Mucosa of rectum (tissue), 2 donors: ENCODE results near the gene IRF4.

Experiments used
- H3K27ac ChIP-seq, 2 donors: one replicate each; pipeline ENCODE4 v1.7.0; 2013; ENCODE audit warnings: inconsistent platforms in 2 of 2, low read depth in 2 of 2, low read length in 2 of 2
- H3K27me3 ChIP-seq, 2 donors: one replicate each; pipeline ENCODE4 v1.7.0; 2013; ENCODE audit warnings: low read length in 2 of 2; ENCODE audit not compliant: control insufficient read depth in 2 of 2, insufficient read depth in 2 of 2
- H3K36me3 ChIP-seq, 2 donors: one replicate each; pipeline ENCODE4 v1.7.0; 2013; ENCODE audit warnings: low read length in 2 of 2; ENCODE audit not compliant: control insufficient read depth in 2 of 2, insufficient read depth in 2 of 2
- H3K4me1 ChIP-seq, 2 donors: one replicate each; pipeline ENCODE4 v1.7.0; 2013; ENCODE audit warnings: low read length in 2 of 2, mild to moderate bottlenecking in 1 of 2; ENCODE audit not compliant: control insufficient read depth in 2 of 2, insufficient read depth in 2 of 2
- H3K4me3 ChIP-seq, 2 donors: one replicate each; pipeline ENCODE4 v1.7.0; 2013; ENCODE audit warnings: low read length in 2 of 2
- H3K9ac ChIP-seq, 2 donors: one replicate each; pipeline ENCODE4 v1.7.0; 2013; ENCODE audit warnings: low read length in 2 of 2, low read depth in 1 of 2, mild to moderate bottlenecking in 1 of 2
- H3K9me3 ChIP-seq, 2 donors: one replicate each; pipeline ENCODE4 v1.7.0; 2013; ENCODE audit warnings: low read length in 2 of 2; ENCODE audit not compliant: control insufficient read depth in 2 of 2
- donor health status: healthy.
- donor health status: Normal muscosa, but diverticular disease.

The IRF4 gene

GRCh38 chr6:408148-408547 is 16.6 kb downstream of the IRF4 start:
- Histone ChIP-seq H3K27ac (no peak overlapping the region), H3K4me1 (peaks cover 3 to 7% of the 10 kb centered on the region in 2 donors), H3K9me3 (no peaks in the 10 kb centered on the region), H3K4me3 (no peak overlapping the region), H3K9ac (no peak overlapping the region), H3K27me3 (no peaks in the 10 kb centered on the region), H3K36me3 (no peaks in the 10 kb centered on the region)

GRCh38 chr6:408599-409102 is 17.1 kb downstream of the IRF4 start:
- Histone ChIP-seq H3K4me1 (peaks cover under 1 to 4% of the 10 kb centered on the region in 2 donors), H3K27ac (no peak overlapping the region), H3K4me3 (no peak overlapping the region), H3K9me3 (no peaks in the 10 kb centered on the region), H3K27me3 (no peaks in the 10 kb centered on the region), H3K36me3 (no peaks in the 10 kb centered on the region), H3K9ac (no peak overlapping the region)

- Histone ChIP-seq H3K4me1 (no peaks in the 10 kb centered on the region), H3K27ac (no peak overlapping the region), H3K36me3 (no peaks in the 10 kb centered on the region), H3K9me3 (peaks cover 0 to 5% of the 10 kb centered on the region in 2 donors), H3K27me3 (no peaks in the 10 kb centered on the region), H3K9ac (no peak overlapping the region), H3K4me3 (no peak overlapping the region)
These were observed 17.9 kb downstream of the IRF4 start for GRCh38 chr6:409370-409972.

- no peak overlapping the region for H3K27ac ChIP-seq
- peaks cover 0 to 6% of the 10 kb centered on the region in 2 donors for H3K9me3 ChIP-seq
- no peak overlapping the region for H3K9ac ChIP-seq
- H3K36me3 ChIP-seq, result no peaks in the 10 kb centered on the region
- no peaks in the 10 kb centered on the region for H3K27me3 ChIP-seq
- no peak overlapping the region for H3K4me3 ChIP-seq
- H3K4me1 ChIP-seq, result no peaks in the 10 kb centered on the region
These were observed 19.2 kb downstream of the IRF4 start for GRCh38 chr6:410555-411395.

GRCh38 chr6:411402-412145 is 20.0 kb downstream of the IRF4 start:
- H3K9ac ChIP-seq, result no peak overlapping the region
- peaks cover 0 to 6% of the 10 kb centered on the region in 2 donors for H3K9me3 ChIP-seq
- no peaks in the 10 kb centered on the region for H3K36me3 ChIP-seq
- H3K27me3 ChIP-seq, result no peaks in the 10 kb centered on the region
- H3K4me1 ChIP-seq, result no peaks in the 10 kb centered on the region
- H3K4me3 ChIP-seq, result no peak overlapping the region
- H3K27ac ChIP-seq, result no peak overlapping the region

GRCh38 chr6:412146-412886 is 20.8 kb downstream of the IRF4 start:
- no peaks in the 10 kb centered on the region for H3K27me3 ChIP-seq
- peaks cover 0 to 6% of the 10 kb centered on the region in 2 donors for H3K9me3 ChIP-seq
- H3K4me1 ChIP-seq, result no peaks in the 10 kb centered on the region
- no peak overlapping the region for H3K27ac ChIP-seq
- no peaks in the 10 kb centered on the region for H3K36me3 ChIP-seq
- no peak overlapping the region for H3K4me3 ChIP-seq
- no peak overlapping the region for H3K9ac ChIP-seq

- Histone ChIP-seq H3K4me3 (no peak overlapping the region), H3K27me3 (no peaks in the 10 kb centered on the region), H3K27ac (no peak overlapping the region), H3K9ac (no peak overlapping the region), H3K9me3 (peaks cover 0 to 6% of the 10 kb centered on the region in 2 donors), H3K4me1 (no peaks in the 10 kb centered on the region), H3K36me3 (no peaks in the 10 kb centered on the region)
These were observed 22.9 kb downstream of the IRF4 start for GRCh38 chr6:414447-414846.

GRCh38 chr6:415087-415486 is 23.5 kb downstream of the IRF4 start:
- Histone ChIP-seq H3K9me3 (peaks cover 0 to 6% of the 10 kb centered on the region in 2 donors), H3K36me3 (no peaks in the 10 kb centered on the region), H3K4me3 (no peak overlapping the region), H3K27ac (no peak overlapping the region), H3K9ac (no peak overlapping the region), H3K27me3 (no peaks in the 10 kb centered on the region), H3K4me1 (no peaks in the 10 kb centered on the region)

- Histone ChIP-seq H3K27me3 (no peaks in the 10 kb centered on the region), H3K9me3 (no peaks in the 10 kb centered on the region), H3K27ac (no peak overlapping the region), H3K4me3 (no peak overlapping the region), H3K4me1 (no peaks in the 10 kb centered on the region), H3K36me3 (no peaks in the 10 kb centered on the region), H3K9ac (no peak overlapping the region)
These were observed 29.7 kb downstream of the IRF4 start for GRCh38 chr6:421211-421610.
